Neural progenitor cell (in vitro differentiated cells): ENCODE measurements around the gene IKBKE. TPM values are rescaled to one million over a fixed set of nuclear protein-coding genes. Genes with fewer than 3 reads are reported as not detected.
"Not testable (repeated sequence)": the region's sequence is repeated elsewhere in the genome, so short reads cannot be mapped to it uniquely, and the experiment has no call there.

ENCODE experiments used
- DNase-seq: peaks from one replicate; pipeline ENCODE4 v3.0.0-alpha.2; 2016; ENCODE audit warnings: low spot score
- H2AFZ ChIP-seq: fragments of 200-600 bp; sonication (generic); replicated peaks from 2 replicates; pipeline ENCODE4 v1.6.1; 2016; ENCODE audit warnings: antibody characterized with exemption
- H3F3A ChIP-seq: fragments of 200-600 bp; sonication (generic); 2 replicates; pipeline ENCODE4 v1.6.1; 2016; ENCODE audit warnings: antibody characterized with exemption, low read depth
- H3K27ac ChIP-seq: fragments of 200-600 bp; sonication (generic); 2 replicates; pipeline ENCODE4 v1.5.1; 2016; ENCODE audit warnings: mild to moderate bottlenecking
- H3K27me3 ChIP-seq: fragments of 200-600 bp; sonication (generic); 2 replicates; pipeline ENCODE4 v1.6.1; 2016; ENCODE audit warnings: mild to moderate bottlenecking, moderate library complexity
- H3K36me3 ChIP-seq: fragments of 200-600 bp; sonication (generic); 2 replicates; pipeline ENCODE4 v1.5.1; 2016
- H3K4me1 ChIP-seq: fragments of 200-600 bp; sonication (generic); 2 replicates; pipeline ENCODE4 v1.6.1; 2016; ENCODE audit warnings: mixed run types
- H3K4me2 ChIP-seq: fragments of 200-600 bp; sonication (generic); 2 replicates; pipeline ENCODE4 v1.6.1; 2016
- H3K4me3 ChIP-seq: fragments of 200-600 bp; sonication (generic); 2 replicates; pipeline ENCODE4 v1.5.1; 2016
- H3K79me2 ChIP-seq: fragments of 200-600 bp; sonication (generic); 2 replicates; pipeline ENCODE4 v1.6.1; 2016; ENCODE audit warnings: low read depth
- H3K9ac ChIP-seq: fragments of 200-600 bp; sonication (generic); 2 replicates; pipeline ENCODE4 v1.6.1; 2016
- H3K9me3 ChIP-seq: fragments of 200-600 bp; sonication (generic); 2 replicates; pipeline ENCODE4 v1.5.1; 2016; ENCODE audit warnings: low read depth
- H4K20me1 ChIP-seq: fragments of 200-600 bp; sonication (generic); 2 replicates; pipeline ENCODE4 v1.6.1; 2016; ENCODE audit warnings: low read depth
- H3K27ac Mint-ChIP-seq: 3 replicates; pipeline ENCODE4 v1.8.0; 2021; ENCODE audit warnings: mixed read lengths
- H3K27me3 Mint-ChIP-seq: 2 replicates; pipeline ENCODE4 v1.8.0; 2022; ENCODE audit warnings: low read depth, mild to moderate bottlenecking, inconsistent platforms, moderate library complexity, mixed read lengths; ENCODE audit not compliant: insufficient read depth
- H3K36me3 Mint-ChIP-seq: 3 replicates; pipeline ENCODE4 v1.8.0; 2021; ENCODE audit warnings: mixed read lengths
- H3K4me1 Mint-ChIP-seq: 3 replicates; pipeline ENCODE4 v1.8.0; 2021; ENCODE audit warnings: mixed read lengths
- H3K4me3 Mint-ChIP-seq: 3 replicates; pipeline ENCODE4 v1.8.0; 2021; ENCODE audit warnings: mild to moderate bottlenecking, moderate library complexity, mixed read lengths
- H3K9me3 Mint-ChIP-seq: 3 replicates; pipeline ENCODE4 v1.8.0; 2020; ENCODE audit warnings: mixed read lengths
- CTCF ChIP-seq: fragments of 200-600 bp; sonication (generic); IDR thresholded peaks from 2 replicates; pipeline ENCODE4 v1.5.1; 2017; ENCODE audit warnings: antibody characterized with exemption, mild to moderate bottlenecking
- EZH2 ChIP-seq: fragments of 200-600 bp; sonication (generic); IDR thresholded peaks from 2 replicates; pipeline ENCODE4 v1.6.1; 2017; ENCODE audit warnings: antibody characterized with exemption, mild to moderate bottlenecking, moderate library complexity
- EZH2phosphoT487 ChIP-seq: fragments of 200-600 bp; sonication (generic); IDR thresholded peaks from 2 replicates; pipeline ENCODE4 v1.6.1; 2017; ENCODE audit warnings: antibody characterized with exemption
- total RNA-seq: library from RNA; depleted of rRNA; stranded (reverse); fragments of >200 nt; gene quantifications from 2 replicates; pipeline ENCODE4 v1.2.3, GENCODE V29; 2015; ENCODE audit warnings: low replicate concordance

IKBKE gene
- total RNA-seq, 1 donor from 2014 or later: 0.26 TPM

DNA sequence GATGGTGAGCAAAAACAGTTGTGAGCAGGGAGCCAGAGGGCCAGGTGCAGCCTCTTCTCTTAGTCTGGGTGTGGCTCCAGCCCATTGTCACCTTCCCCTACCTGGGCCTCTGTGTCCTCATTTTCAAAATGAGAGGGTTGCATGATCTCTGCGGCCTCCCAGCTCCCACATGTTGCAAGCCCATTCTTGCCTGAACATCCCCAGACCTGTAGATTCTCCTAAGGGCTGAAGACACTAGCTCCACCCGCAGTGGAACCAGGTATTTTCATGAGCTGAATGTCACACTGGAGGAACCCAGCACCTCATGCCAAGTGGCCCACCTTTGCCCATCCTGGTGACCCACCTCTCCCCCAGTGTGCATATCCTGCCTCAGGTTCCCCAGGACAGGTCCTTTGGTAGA lies 12.3 kb downstream of the IKBKE start:
- Histone ChIP-seq H3K4me1 (no peaks in the 10 kb centered on the region), H3K9me3 (no peaks in the 10 kb centered on the region), H3F3A (no peaks in the 10 kb centered on the region), H3K4me2 (no peak overlapping the region), H3K9ac (no peak overlapping the region), H4K20me1 (no peaks in the 10 kb centered on the region), H3K4me3 (no peak overlapping the region), H3K27me3 (no peaks in the 10 kb centered on the region), H3K36me3 (no peaks in the 10 kb centered on the region), H3K27ac (no peak overlapping the region), H2AFZ (no peak overlapping the region), H3K79me2 (no peaks in the 10 kb centered on the region)
- H3K36me3 Mint-ChIP-seq: peaks cover 3% of the 10 kb centered on the region
- no peak for TF ChIP-seq EZH2
- TF ChIP-seq CTCF: no peak
- no peak for TF ChIP-seq EZH2phosphoT487
- H3K9me3 Mint-ChIP-seq: no peaks in the 10 kb centered on the region
- peaks cover 2% of the 10 kb centered on the region for H3K27me3 Mint-ChIP-seq
- H3K27ac Mint-ChIP-seq: no peak overlapping the region
- no peak overlapping the region for H3K4me3 Mint-ChIP-seq
- DNase-seq: no peak
- peaks cover 3% of the 10 kb centered on the region for H3K4me1 Mint-ChIP-seq

DNA sequence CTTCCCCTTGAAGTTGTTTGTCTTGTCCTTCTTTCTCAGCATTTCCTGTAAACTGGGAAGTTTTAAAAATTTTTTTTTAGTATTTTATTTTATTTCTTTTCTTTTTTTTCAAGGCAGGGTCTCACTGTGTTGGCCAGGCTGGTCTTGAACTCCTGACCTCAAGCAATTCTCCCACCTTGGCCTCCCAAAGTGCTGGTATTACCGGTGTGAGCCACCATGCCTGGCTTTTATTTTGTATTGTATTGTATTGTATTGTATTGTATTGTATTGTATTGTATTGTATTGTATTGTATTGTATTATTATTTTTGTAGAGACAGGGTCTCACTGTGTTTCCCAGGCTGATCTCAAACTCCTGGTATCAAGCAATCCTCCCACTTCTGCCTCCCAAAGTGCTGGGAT lies 13.6 kb downstream of the IKBKE start:
- not testable (repeated sequence) for H3K27me3 Mint-ChIP-seq, H3K9me3 Mint-ChIP-seq, H3K36me3 Mint-ChIP-seq, H3K27ac Mint-ChIP-seq, DNase-seq, H3K4me3 Mint-ChIP-seq, H2AFZ ChIP-seq, H3K79me2 ChIP-seq, H3K4me1 ChIP-seq, H3K27me3 ChIP-seq, H3K9ac ChIP-seq, H3K9me3 ChIP-seq, H3K4me3 ChIP-seq, H3K27ac ChIP-seq, H3F3A ChIP-seq, H3K4me2 ChIP-seq, H3K36me3 ChIP-seq, H3K4me1 Mint-ChIP-seq, H4K20me1 ChIP-seq

DNA sequence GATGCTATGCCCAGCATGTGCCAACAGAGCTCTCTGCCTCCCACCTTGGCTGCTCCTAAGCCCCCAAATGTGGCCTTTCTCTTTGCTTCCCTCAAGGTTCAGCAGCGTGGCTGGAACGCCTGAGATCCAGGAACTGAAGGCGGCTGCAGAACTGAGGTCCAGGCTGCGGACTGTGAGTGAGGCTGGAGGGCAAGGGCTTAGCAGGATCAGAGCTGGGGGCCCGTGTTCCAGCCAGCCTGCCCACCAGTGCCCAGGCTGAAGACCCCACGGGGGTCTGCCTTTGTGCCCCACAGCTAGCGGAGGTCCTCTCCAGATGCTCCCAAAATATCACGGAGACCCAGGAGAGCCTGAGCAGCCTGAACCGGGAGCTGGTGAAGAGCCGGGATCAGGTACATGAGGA lies 14.6 kb downstream of the IKBKE start:
- no peak for DNase-seq
- Histone ChIP-seq H4K20me1 (no peaks in the 10 kb centered on the region), H3F3A (peaks cover 4% of the 10 kb centered on the region), H3K36me3 (no peaks in the 10 kb centered on the region), H3K79me2 (no peaks in the 10 kb centered on the region), H2AFZ (no peak overlapping the region), H3K27me3 (no peaks in the 10 kb centered on the region), H3K4me1 (no peaks in the 10 kb centered on the region), H3K27ac (no peak overlapping the region), H3K9ac (no peak overlapping the region), H3K4me2 (no peak overlapping the region), H3K9me3 (no peaks in the 10 kb centered on the region), H3K4me3 (no peak overlapping the region)
- Mint-ChIP-seq H3K27ac (no peak overlapping the region), H3K4me1 (no peaks in the 10 kb centered on the region), H3K9me3 (no peaks in the 10 kb centered on the region), H3K27me3 (peaks cover 2% of the 10 kb centered on the region), H3K4me3 (no peak overlapping the region), H3K36me3 (no peaks in the 10 kb centered on the region)
- TF ChIP-seq EZH2phosphoT487: no peak
- TF ChIP-seq EZH2: no peak
- TF ChIP-seq CTCF: no peak

DNA sequence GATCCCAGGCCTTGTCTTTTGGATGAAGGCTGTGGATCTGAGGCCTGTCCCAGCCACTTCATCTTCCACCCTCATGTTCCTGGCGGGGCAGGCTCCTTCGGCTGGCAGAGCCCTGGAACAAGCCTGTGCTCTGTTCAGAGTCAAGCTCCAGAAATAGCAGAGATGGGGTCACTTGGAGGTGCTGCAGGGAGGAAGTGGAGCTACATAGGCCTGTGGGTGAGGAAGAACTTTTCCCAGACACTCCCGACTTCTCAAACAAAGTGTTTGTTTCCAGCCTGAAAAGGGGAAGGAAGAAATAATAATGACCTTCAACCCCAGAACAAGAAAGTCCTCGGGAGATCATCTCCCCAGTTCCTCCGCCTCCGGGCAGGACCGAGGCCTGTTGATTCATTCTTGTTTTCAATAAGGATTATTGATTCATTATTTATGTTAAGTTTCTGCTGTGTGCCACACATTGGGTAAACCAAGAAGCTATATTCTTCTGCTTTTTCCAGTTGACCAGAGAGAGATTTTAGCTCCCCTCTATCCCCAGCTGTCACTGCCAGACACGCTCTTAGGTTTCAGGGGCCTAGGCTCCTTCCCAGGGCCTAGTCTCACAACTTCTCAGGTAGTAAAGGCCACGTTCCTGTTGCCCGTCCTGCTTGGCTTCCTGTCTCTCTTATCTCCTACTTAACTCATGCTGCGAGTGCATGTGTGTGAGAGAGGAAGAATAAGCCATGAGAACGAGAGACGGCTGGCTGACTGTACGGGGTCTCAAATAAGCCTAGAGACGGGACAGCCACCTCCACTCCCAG lies 16.9 kb downstream of the IKBKE start:
- Mint-ChIP-seq H3K9me3 (no peaks in the 10 kb centered on the region), H3K27ac (no peak overlapping the region), H3K27me3 (peaks cover 3% of the 10 kb centered on the region), H3K4me1 (peaks cover 7% of the 10 kb centered on the region), H3K36me3 (peaks cover under 1% of the 10 kb centered on the region), H3K4me3 (no peak overlapping the region)
- no peak overlapping the region for H3K27ac ChIP-seq
- H3F3A ChIP-seq: peaks cover 4% of the 10 kb centered on the region
- no peaks in the 10 kb centered on the region for H3K27me3 ChIP-seq
- TF ChIP-seq EZH2: no peak
- TF ChIP-seq EZH2phosphoT487: no peak
- no peak for TF ChIP-seq CTCF
- no peaks in the 10 kb centered on the region for H4K20me1 ChIP-seq
- H3K4me3 ChIP-seq: no peak overlapping the region
- H2AFZ ChIP-seq: no peak overlapping the region
- no peaks in the 10 kb centered on the region for H3K36me3 ChIP-seq
- H3K79me2 ChIP-seq: no peaks in the 10 kb centered on the region
- H3K4me2 ChIP-seq: no peak overlapping the region
- H3K4me1 ChIP-seq: no peaks in the 10 kb centered on the region
- H3K9me3 ChIP-seq: no peaks in the 10 kb centered on the region
- no peak for DNase-seq
- no peak overlapping the region for H3K9ac ChIP-seq
